Kidney capillary endothelial cell (primary cell): ENCODE results near the gene PNMA8B.
"Not testable (repeated sequence)": the region's sequence is repeated elsewhere in the genome, so short reads cannot be mapped to it uniquely, and the experiment has no call there.

ENCODE experiments used
- DNase-seq: peaks from one replicate; pipeline ENCODE4 v3.0.0-alpha.2; 2018; ENCODE audit warnings: low spot score

PNMA8B gene

GRCh38 chr19:46495786-46496099 lies at the start of gene PNMA8B:
TSS of gene PNMA8B (minus strand) at chr19:46495867. CDS start at chr19:46495465, 402 bp downstream.
- no peak for DNase-seq

GRCh38 chr19:46544651-46545050 lies 49.0 kb upstream of the PNMA8B start:
- DNase-seq = no peak

- DNase-seq = peak; percentile 76
Observed at GRCh38 chr19:46542428-46543230, 47.0 kb upstream of the PNMA8B start.

DNA sequence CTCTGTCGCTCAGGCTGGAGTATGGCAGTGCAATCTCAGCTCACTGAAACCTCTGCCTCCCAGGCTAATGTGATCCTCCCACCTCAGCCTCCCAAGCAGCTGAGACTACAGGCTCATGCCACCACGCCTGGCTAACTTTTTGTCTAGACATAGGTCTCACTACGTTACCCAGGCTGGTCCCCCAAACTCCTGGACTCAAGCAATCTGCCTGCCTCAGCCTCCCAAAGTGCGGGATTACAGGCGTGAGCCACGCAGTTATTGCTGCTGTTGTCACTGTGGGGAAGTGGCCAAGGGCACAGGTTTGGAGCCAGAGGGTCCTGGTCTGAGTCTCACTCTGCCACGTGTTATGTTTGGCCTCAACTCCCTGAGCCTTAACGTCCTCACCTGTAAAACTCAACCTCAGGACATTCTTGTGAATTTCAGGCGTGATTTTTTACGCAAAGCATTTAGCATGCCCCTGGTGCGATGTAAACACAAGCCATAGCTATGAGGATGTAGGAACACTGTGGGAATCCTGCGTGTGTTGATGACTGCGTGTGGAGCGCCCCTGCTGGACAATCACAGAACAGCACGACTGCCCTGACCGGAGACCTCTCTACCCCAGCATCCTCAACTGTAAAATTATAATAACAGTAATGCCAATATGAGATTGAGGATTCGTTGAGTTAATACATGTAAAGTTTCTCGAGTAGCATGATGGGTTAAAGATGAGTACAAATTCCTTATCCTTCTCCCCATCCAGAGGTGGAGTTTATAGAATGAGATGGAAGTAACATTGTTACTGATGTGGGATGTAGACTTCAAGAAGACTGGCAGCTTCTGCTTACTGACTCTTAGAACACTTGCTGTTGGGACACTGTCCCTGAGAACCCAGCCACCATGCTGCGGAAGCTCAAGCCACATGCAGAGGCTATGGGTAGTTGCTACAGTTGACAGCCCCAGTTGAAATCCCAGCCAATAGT lies 41.8 kb upstream of the PNMA8B start:
- DNase-seq = peak; percentile 52

DNA sequence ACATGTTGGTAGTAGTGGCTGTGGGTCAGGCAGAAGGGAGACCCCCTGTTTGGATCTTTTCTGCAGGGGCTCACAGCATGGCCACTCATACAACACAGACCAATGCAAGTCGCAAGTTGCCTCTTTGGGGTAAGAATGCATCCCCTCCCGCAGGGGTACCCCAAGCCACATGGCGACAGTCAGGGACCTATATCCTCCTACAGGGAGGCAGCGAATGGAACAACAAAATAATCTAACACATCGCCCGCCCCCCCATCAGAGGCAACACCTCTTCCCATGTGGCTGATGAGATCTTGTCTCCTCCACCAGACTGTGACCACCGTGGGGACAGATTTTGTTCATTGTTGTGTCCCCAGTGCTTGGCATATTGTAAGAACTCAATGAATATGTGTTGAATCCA lies 40.7 kb upstream of the PNMA8B start:
- no peak for DNase-seq

GRCh38 chr19:46533621-46534081 lies 38.0 kb upstream of the PNMA8B start:
- no peak for DNase-seq

GRCh38 chr19:46533078-46533620 lies 37.5 kb upstream of the PNMA8B start:
- no peak for DNase-seq

DNA sequence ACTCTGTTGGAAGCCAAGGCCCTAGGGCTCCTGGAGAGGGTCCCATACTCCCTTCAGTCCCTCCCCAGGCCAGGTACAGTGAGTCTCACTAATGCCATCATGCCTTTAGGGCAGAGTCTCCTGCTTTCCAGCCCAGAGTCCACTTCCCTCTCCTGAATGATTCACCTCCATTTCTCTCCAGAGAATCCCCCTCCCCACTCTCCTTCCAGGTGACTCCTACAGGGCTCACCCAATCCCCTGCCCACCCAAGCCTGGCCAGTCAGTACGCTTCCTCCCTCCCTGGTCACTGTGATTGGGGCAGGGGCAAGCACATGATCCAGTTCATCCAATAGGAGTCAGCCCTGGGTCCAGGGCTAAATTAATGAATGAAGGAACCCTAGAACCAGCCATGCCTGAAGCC lies 35.0 kb upstream of the PNMA8B start:
- DNase-seq = no peak

- peak; percentile 73 for DNase-seq
Observed at GRCh38 chr19:46529622-46530451, 34.2 kb upstream of the PNMA8B start.

DNA sequence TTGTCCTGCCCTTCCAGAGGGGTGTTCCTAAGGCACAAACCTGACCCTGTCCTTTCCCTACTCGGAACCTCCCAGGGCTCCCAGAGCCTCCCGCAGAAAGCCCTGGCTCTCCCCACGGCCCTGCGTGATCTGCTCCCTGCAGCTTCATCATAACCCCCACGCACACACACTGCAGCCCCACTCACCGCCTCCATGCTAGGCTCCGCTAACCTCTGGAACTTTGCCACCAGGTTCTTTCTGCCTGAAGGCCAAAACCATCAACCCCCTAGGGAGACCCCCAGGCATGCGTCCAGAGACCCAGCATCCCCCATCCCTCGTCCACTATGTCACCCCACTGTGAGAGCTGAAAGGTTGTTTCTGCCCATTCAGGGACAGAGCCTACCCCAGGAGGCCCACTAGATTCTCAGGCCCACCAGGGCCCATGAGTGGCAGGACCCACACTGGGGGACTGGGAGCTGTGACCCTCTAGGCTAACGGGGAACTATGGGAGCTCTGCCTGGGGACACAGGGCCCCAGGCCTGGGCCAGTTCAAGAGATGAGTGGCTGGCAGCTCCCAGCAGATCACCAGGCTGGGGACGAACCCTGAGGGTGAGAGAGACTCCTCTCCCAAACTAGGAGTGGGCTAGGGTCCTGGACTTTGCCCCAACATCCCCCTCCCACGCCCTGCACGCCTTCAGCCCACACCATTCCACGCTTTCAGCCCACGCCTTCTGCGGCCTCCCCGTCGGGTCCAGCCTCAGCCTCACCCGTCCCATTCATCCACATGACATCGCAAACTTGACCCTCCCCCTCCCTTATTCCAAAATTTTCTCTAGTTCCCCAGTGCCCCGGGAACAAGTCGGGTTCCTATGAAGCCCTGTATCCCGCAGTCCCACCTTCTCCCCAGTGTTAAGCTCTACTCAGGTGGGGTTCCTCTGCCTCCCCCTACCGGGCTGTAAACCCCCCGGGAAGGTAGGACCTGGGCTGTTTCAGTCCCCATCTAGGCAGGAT lies 33.2 kb upstream of the PNMA8B start:
- DNase-seq = no peak

GRCh38 chr19:46526801-46527200 lies 31.1 kb upstream of the PNMA8B start:
- not testable (repeated sequence) for DNase-seq

DNA sequence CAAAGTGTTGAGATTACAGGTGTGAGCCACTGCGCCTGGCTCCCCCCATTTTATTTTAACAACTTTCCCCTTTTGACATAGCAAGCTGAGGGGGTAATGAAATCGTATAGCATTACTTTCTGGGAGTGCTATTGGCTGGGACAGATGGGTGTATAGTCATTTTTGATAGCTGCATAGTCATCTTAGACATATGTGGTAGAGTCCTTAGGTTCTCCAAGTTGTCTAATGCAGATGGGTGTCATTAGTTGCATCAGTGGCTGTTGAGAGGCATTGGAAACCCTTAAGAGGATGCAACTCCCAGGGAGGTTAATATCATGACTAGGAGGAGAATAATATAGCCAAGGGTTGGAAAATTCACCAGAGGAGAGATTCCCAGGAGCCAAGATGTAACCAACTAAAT lies 28.6 kb upstream of the PNMA8B start:
- no peak for DNase-seq

DNA sequence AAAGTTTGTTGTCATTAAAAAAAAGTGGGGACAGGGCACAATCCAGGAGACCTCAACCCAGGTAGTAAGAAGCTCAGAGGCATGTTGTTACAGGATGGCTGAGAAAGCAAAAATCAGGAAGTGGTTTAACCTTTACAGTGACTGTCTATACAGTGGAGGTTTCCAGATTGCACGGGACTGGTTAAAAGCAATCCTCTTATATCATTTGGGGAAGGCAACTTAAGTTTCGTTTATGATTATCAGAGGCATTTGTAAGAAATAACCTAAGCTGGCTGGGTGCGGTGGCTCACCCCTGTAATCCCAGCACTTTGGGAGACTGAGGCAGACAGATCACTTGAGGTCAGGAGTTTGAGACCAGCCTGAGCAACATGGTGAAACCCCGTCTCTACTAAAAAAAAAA lies 27.3 kb upstream of the PNMA8B start:
- not testable (repeated sequence) for DNase-seq

- no peak for DNase-seq
Observed at GRCh38 chr19:46521241-46521868, 25.7 kb upstream of the PNMA8B start.

DNA sequence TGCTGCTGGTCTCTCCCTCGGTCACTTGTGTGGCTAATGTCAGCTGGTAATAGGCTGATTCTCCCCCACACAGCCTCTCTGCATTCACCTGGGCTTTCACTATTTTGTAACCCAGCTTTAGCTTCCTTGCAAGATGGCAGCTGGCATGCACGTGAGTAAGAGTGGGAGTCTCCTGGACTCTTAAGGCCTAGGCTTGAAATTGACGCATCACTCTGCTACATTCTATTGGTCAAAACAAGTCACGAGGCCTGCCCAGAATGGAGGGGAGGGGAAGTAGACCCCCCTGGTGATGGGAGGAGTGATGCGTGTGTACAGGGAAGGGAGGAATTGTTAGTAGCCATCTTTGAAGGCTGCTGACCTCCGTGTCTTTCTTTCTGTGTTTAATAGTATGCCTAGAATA lies 24.9 kb upstream of the PNMA8B start:
- no peak for DNase-seq

- DNase-seq = no peak
Observed at GRCh38 chr19:46517471-46517870, 21.8 kb upstream of the PNMA8B start.

DNA sequence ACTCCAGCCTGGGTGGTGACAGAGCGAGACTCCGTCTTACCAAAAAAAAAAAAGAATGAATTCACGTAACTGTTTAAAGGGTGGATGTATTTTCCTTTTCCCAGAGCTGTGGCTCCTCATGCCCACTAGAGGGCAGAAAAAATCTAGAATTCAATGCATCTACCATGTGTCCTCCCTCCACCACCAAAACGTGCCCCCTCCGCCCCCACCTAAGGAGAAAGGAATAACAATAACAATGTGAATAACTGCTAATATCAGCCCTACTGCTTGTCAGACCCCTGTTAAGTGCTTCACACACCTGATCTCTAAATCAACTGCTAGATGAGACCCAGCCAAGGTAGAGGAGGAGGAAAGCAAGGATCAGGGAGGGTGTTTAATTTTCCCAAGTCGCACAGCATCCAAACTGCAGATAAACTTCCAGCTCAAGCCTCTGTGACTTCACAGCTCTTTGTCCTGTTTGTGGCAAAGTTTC lies 20.2 kb upstream of the PNMA8B start:
- DNase-seq = peak; percentile 40

- no peak for DNase-seq
Observed at GRCh38 chr19:46515290-46515609, 19.6 kb upstream of the PNMA8B start.

- no peak for DNase-seq
Observed at GRCh38 chr19:46514589-46515289, 19.1 kb upstream of the PNMA8B start.
